GM12891 (cell line): Measurements from ENCODE around the gene NFX1.

ENCODE experiments used
- POLR2A ChIP-seq: IDR thresholded peaks from 2 replicates; pipeline ENCODE4 v1.6.1; 2011; ENCODE audit warnings: low read depth, low read length, control low read depth
- POLR2AphosphoS5 ChIP-seq: IDR thresholded peaks from 2 replicates; pipeline ENCODE4 v1.6.1; 2011; ENCODE audit warnings: low read depth, low read length, control low read depth
- TAF1 ChIP-seq: IDR thresholded peaks from 2 replicates; pipeline ENCODE4 v1.6.1; 2011; ENCODE audit warnings: low read depth, low read length, control low read depth

- no peak for TF ChIP-seq TAF1
- TF ChIP-seq POLR2A, result no peak
- no peak for TF ChIP-seq POLR2AphosphoS5
Observed at GRCh38 chr9:33375841-33376321, 85.6 kb downstream of the NFX1 start.
